Measurements from ENCODE around the gene B4GALNT3. TPM values are rescaled to one million over a fixed set of nuclear protein-coding genes. Genes with fewer than 3 reads are reported as not detected.

The B4GALNT3 gene
- total RNA-seq, 1 experiment from 2014 or later = 23.3 TPM

- H3K79me2 ChIP-seq (ENCODE audit: insufficient read depth, low read length) = no peaks in the 10 kb centered on the region
- H3K27ac ChIP-seq (ENCODE audit: insufficient read length, low read depth, low read length) = no peak overlapping the region
- Mint-ChIP-seq H3K27me3 (ENCODE audit: low read depth) (no peaks in the 10 kb centered on the region), H3K4me1 (peaks cover 3 to 15% of the 10 kb centered on the region in 2 experiments; a peak in 3 of 4 replicates), H3K9me3 (peaks cover 15 to 16% of the 10 kb centered on the region in 2 experiments), H3K27ac (no peak overlapping the region; a peak in 1 of 7 replicates), H3K36me3 (ENCODE audit: insufficient read depth in 1 of 3, low read depth in 3 of 3) (peaks cover 9 to 21% (median 13%) of the 10 kb centered on the region in 3 experiments), H3K4me3 (no peak overlapping the region)
- H3K4me2 ChIP-seq (ENCODE audit: insufficient read depth, insufficient read length, low read length) = no peak overlapping the region
- H3K56ac ChIP-seq (ENCODE audit: insufficient read length, low read depth, low read length) = no peak overlapping the region
- H3K4ac ChIP-seq (ENCODE audit: low read depth, low read length) = no peak overlapping the region
- no peak overlapping the region for H2AFZ ChIP-seq (ENCODE audit: low read length)
- H2AK5ac ChIP-seq (ENCODE audit: insufficient read length, low read length) = no peak overlapping the region
- H3T11ph ChIP-seq (ENCODE audit: low read length) = no peak overlapping the region
- no CpG with 5 or more reads among the region's 6 CpGs for WGBS (ENCODE audit: extremely low coverage, insufficient read length, low lambda C conversion rate)
- no peak for DNase-seq
- H2BK15ac ChIP-seq (ENCODE audit: low read depth, low read length) = no peak overlapping the region
- H3K23me2 ChIP-seq (ENCODE audit: insufficient read length, low read depth, low read length, poor library complexity, severe bottlenecking) = no peaks in the 10 kb centered on the region
- H3K9me3 ChIP-seq (ENCODE audit: control insufficient read depth, low read depth, low read length) = no peaks in the 10 kb centered on the region
- H3K27me3 ChIP-seq (ENCODE audit: insufficient read depth, low read length) = no peaks in the 10 kb centered on the region
- no peak overlapping the region for H4K5ac ChIP-seq (ENCODE audit: insufficient read length, low read depth, low read length)
- no peaks in the 10 kb centered on the region for H4K20me1 ChIP-seq (ENCODE audit: control insufficient read depth, insufficient read depth, insufficient read length)
- no peak overlapping the region for H3K14ac ChIP-seq (ENCODE audit: insufficient read depth, low read length)
- no peak overlapping the region for H2BK120ac ChIP-seq (ENCODE audit: low read depth, low read length, poor library complexity, severe bottlenecking)
- TF ChIP-seq, protein P1, sequence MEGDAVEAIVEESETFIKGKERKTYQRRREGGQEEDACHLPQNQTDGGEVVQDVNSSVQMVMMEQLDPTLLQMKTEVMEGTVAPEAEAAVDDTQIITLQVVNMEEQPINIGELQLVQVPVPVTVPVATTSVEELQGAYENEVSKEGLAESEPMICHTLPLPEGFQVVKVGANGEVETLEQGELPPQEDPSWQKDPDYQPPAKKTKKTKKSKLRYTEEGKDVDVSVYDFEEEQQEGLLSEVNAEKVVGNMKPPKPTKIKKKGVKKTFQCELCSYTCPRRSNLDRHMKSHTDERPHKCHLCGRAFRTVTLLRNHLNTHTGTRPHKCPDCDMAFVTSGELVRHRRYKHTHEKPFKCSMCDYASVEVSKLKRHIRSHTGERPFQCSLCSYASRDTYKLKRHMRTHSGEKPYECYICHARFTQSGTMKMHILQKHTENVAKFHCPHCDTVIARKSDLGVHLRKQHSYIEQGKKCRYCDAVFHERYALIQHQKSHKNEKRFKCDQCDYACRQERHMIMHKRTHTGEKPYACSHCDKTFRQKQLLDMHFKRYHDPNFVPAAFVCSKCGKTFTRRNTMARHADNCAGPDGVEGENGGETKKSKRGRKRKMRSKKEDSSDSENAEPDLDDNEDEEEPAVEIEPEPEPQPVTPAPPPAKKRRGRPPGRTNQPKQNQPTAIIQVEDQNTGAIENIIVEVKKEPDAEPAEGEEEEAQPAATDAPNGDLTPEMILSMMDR (conservative IDR thresholded peaks at IDR 0.05) = no peak
- H3K4me1 ChIP-seq (ENCODE audit: insufficient read depth, low read length) = no peaks in the 10 kb centered on the region
- H3K9ac ChIP-seq (ENCODE audit: extremely low read depth, insufficient read length, low read length) = no peak overlapping the region
- H3K18ac ChIP-seq (ENCODE audit: insufficient read length, low read depth, low read length) = no peak overlapping the region
- H3K23ac ChIP-seq (ENCODE audit: insufficient read length, low read depth, low read length) = no peak overlapping the region
- no peak overlapping the region for H4K8ac ChIP-seq (replicated peaks; ENCODE audit: insufficient read length, low read depth, low read length)
- H3K79me1 ChIP-seq (ENCODE audit: insufficient read depth, low read depth, low read length, poor library complexity, severe bottlenecking) = no peaks in the 10 kb centered on the region
- no peak overlapping the region for H2BK12ac ChIP-seq (ENCODE audit: insufficient read length, low read depth, low read length)
- no peak overlapping the region for H4K91ac ChIP-seq (ENCODE audit: insufficient read length, low read depth, low read length)
- no peak overlapping the region for H2BK20ac ChIP-seq (ENCODE audit: low read depth, low read length, poor library complexity, severe bottlenecking)
- no peak overlapping the region for H2BK5ac ChIP-seq (ENCODE audit: insufficient read length, low read length)
Observed at GRCh38 chr12:526089-526488, 66.3 kb downstream of the B4GALNT3 start.

Data from H9 (cell line).